WTC11 (cell line): ENCODE measurements around the gene PHKB. TPM values are rescaled to one million over a fixed set of nuclear protein-coding genes. Genes with fewer than 3 reads are reported as not detected.

ENCODE experiments used
- ATAC-seq: fragments of 200-7000 bp; cut with Tn5 transposase; 2 replicates; pipeline ENCODE4 v1.10.0; 2021; ENCODE audit warnings: mild to moderate bottlenecking, moderate library complexity
- CTCF ChIA-PET: fragments of 300-600 bp; sonication (Branson Sonifier 250); formaldehyde crosslinking; loops from one replicate; lab custom pipeline; 2021; ENCODE audit warnings: antibody characterized with exemption; lab: Charles Lee
- POLR2A ChIA-PET: fragments of 350-600 bp; sonication (Branson Sonifier 250); formaldehyde crosslinking; loops from one replicate; lab custom pipeline; 2021; ENCODE audit warnings: antibody characterized with exemption; lab: Charles Lee
- DNase-seq: peaks from one replicate; pipeline ENCODE4 v3.0.0; 2021; ENCODE audit warnings: low spot score
- H3K27ac Mint-ChIP-seq: 2 replicates; pipeline ENCODE4 v1.8.0; 2021; ENCODE audit warnings: mixed read lengths
- H3K27me3 Mint-ChIP-seq: 2 replicates; pipeline ENCODE4 v1.8.0; 2021; ENCODE audit warnings: low read depth, mild to moderate bottlenecking, moderate library complexity, mixed read lengths
- H3K36me3 Mint-ChIP-seq: 2 replicates; pipeline ENCODE4 v1.8.0; 2021; ENCODE audit warnings: mixed read lengths
- H3K4me1 Mint-ChIP-seq: 2 replicates; pipeline ENCODE4 v1.8.0; 2022; ENCODE audit warnings: mixed read lengths
- H3K4me3 Mint-ChIP-seq: 2 replicates; pipeline ENCODE4 v1.8.0; 2021; ENCODE audit warnings: mild to moderate bottlenecking, moderate library complexity, mixed read lengths
- H3K9me3 Mint-ChIP-seq: 2 replicates; pipeline ENCODE4 v1.8.0; 2021; ENCODE audit warnings: mixed read lengths
- ARID4B ChIP-seq: sonication (generic); formaldehyde crosslinking; IDR thresholded peaks from 2 replicates; pipeline ENCODE4 v1.8.0; 2023; ENCODE audit warnings: missing genetic modification reagents, mild to moderate bottlenecking, borderline replicate concordance
- ATF1 ChIP-seq: sonication (generic); formaldehyde crosslinking; IDR thresholded peaks from 2 replicates; pipeline ENCODE4 v1.8.1; 2023; ENCODE audit warnings: mild to moderate bottlenecking, moderate library complexity, missing genetic modification reagents
- ATF2 ChIP-seq: sonication (generic); formaldehyde crosslinking; IDR thresholded peaks from 2 replicates; pipeline ENCODE4 v1.8.1; 2022; ENCODE audit warnings: low read depth, missing genetic modification reagents, borderline replicate concordance
- E2F1 ChIP-seq: sonication (generic); formaldehyde crosslinking; IDR thresholded peaks from 2 replicates; pipeline ENCODE4 v1.8.0; 2022; ENCODE audit warnings: mild to moderate bottlenecking, missing genetic modification reagents
- EMX1 ChIP-seq: fragments of 250-450 bp; sonication (Bioruptor Pico); IDR thresholded peaks from 2 replicates; pipeline ENCODE4 v1.8.0; 2021; ENCODE audit warnings: mild to moderate bottlenecking
- ERG ChIP-seq: fragments of 250-450 bp; sonication (Bioruptor Pico); IDR thresholded peaks from 2 replicates; pipeline ENCODE4 v1.8.0; 2021; ENCODE audit warnings: mild to moderate bottlenecking
- ESRRA ChIP-seq: sonication (generic); formaldehyde crosslinking; IDR thresholded peaks from 2 replicates; pipeline ENCODE4 v1.8.1; 2022; ENCODE audit warnings: mild to moderate bottlenecking, missing genetic modification reagents, borderline replicate concordance
- ETV6 ChIP-seq: sonication (generic); formaldehyde crosslinking; IDR thresholded peaks from 2 replicates; pipeline ENCODE4 v1.8.1; 2022; ENCODE audit warnings: mild to moderate bottlenecking, missing genetic modification reagents
- IRF1 ChIP-seq: sonication (generic); formaldehyde crosslinking; IDR thresholded peaks from 2 replicates; pipeline ENCODE4 v1.8.0; 2023; ENCODE audit warnings: missing genetic modification reagents
- JUN ChIP-seq: sonication (generic); formaldehyde crosslinking; IDR thresholded peaks from 2 replicates; pipeline ENCODE4 v1.8.0; 2023; ENCODE audit warnings: mild to moderate bottlenecking, missing genetic modification reagents
- MAX ChIP-seq: sonication (generic); formaldehyde crosslinking; IDR thresholded peaks from 2 replicates; pipeline ENCODE4 v1.8.0; 2022; ENCODE audit warnings: mild to moderate bottlenecking, missing genetic modification reagents
- NFYB ChIP-seq: sonication (generic); formaldehyde crosslinking; conservative IDR thresholded peaks from 2 replicates; pipeline ENCODE4 v1.8.0; 2022; ENCODE audit warnings: low read depth, missing genetic modification reagents
- NR2C2 ChIP-seq: sonication (generic); formaldehyde crosslinking; IDR thresholded peaks from 2 replicates; pipeline ENCODE4 v1.8.0; 2022; ENCODE audit warnings: mild to moderate bottlenecking, missing genetic modification reagents
- NR3C1 ChIP-seq: sonication (generic); formaldehyde crosslinking; conservative IDR thresholded peaks from 2 replicates; pipeline ENCODE4 v1.8.1; 2023; ENCODE audit warnings: low read depth, mild to moderate bottlenecking, missing genetic modification reagents
- PREB ChIP-seq: sonication (generic); formaldehyde crosslinking; IDR thresholded peaks from 2 replicates; pipeline ENCODE4 v1.8.1; 2022; ENCODE audit warnings: mild to moderate bottlenecking, missing genetic modification reagents, moderate library complexity, borderline replicate concordance
- RORB ChIP-seq: fragments of 250-450 bp; sonication (Bioruptor Pico); IDR thresholded peaks from 2 replicates; pipeline ENCODE4 v1.9.0; 2021; ENCODE audit warnings: mild to moderate bottlenecking
- ZNF138 ChIP-seq: sonication (generic); formaldehyde crosslinking; conservative IDR thresholded peaks from 2 replicates; pipeline ENCODE4 v1.8.1; 2022; ENCODE audit warnings: mild to moderate bottlenecking, moderate library complexity, missing genetic modification reagents
- ZNF219 ChIP-seq: sonication (generic); formaldehyde crosslinking; IDR thresholded peaks from 2 replicates; pipeline ENCODE4 v1.8.0; 2023; ENCODE audit warnings: missing genetic modification reagents, mild to moderate bottlenecking, borderline replicate concordance
- ZNF317 ChIP-seq: sonication (generic); formaldehyde crosslinking; IDR thresholded peaks from 2 replicates; pipeline ENCODE4 v1.8.1; 2023; ENCODE audit warnings: low read depth, mild to moderate bottlenecking, moderate library complexity, missing genetic modification reagents, borderline replicate concordance
- ZNF423 ChIP-seq: fragments of 250-450 bp; sonication (Bioruptor Pico); IDR thresholded peaks from 2 replicates; pipeline ENCODE4 v2.1.2; 2022; ENCODE audit warnings: mild to moderate bottlenecking, moderate library complexity
- ZNF671 ChIP-seq: fragments of 250-450 bp; sonication (Bioruptor Pico); IDR thresholded peaks from 2 replicates; pipeline ENCODE4 v1.8.0; 2021; ENCODE audit warnings: mild to moderate bottlenecking
- ZSCAN18 ChIP-seq: fragments of 250-450 bp; sonication (Bioruptor Pico); IDR thresholded peaks from 2 replicates; pipeline ENCODE4 v2.1.2; 2022; ENCODE audit warnings: mild to moderate bottlenecking, moderate library complexity
- total RNA-seq: library from RNA; stranded (reverse); gene quantifications from 3 replicates; pipeline ENCODE4 v1.2.3, GENCODE V29; 2021

PHKB gene
- total RNA-seq, 1 experiment from 2014 or later = 43.9 TPM

GRCh38 chr16:47638175-47638574 is 177.0 kb downstream of the PHKB start (continued):
- TF ChIP-seq ETV6 = no peak
- TF ChIP-seq ESRRA (CRISPR knock-in tag) = no peak
- TF ChIP-seq ZNF138 = no peak
- TF ChIP-seq PREB (CRISPR knock-in tag) = no peak
- no peak for TF ChIP-seq NFYB
- no peak for TF ChIP-seq NR2C2 (CRISPR knock-in tag)
- TF ChIP-seq ARID4B = no peak
- TF ChIP-seq NR3C1 (CRISPR knock-in tag) = no peak
- TF ChIP-seq, all 79 proteins: peak for 0

- Mint-ChIP-seq H3K36me3 (no peaks in the 10 kb centered on the region), H3K4me1 (peaks cover 8% of the 10 kb centered on the region), H3K27ac (no peak overlapping the region)
- ATAC-seq (no peak), DNase-seq (no peak)
- CTCF ChIA-PET = interaction anchor here (0.5 kb wide), 1 partner anchor 21 kb away, joined by 3 read pairs; no protein-coding TSS in a partner anchor
- TF ChIP-seq ERG (CRISPR knock-in tag) = no peak
- no peak for TF ChIP-seq ZNF671 (CRISPR knock-in tag)
- no peak for TF ChIP-seq RORB
- no peak for TF ChIP-seq ZSCAN18 (CRISPR knock-in tag)
- TF ChIP-seq ATF1 (CRISPR knock-in tag) = no peak
- no peak for TF ChIP-seq JUN (CRISPR knock-in tag)
- no peak for TF ChIP-seq ESRRA (CRISPR knock-in tag)
- no peak for TF ChIP-seq NFYB
- TF ChIP-seq, all 79 proteins: peak for 0
- H3K27me3 Mint-ChIP-seq = no peaks in the 10 kb centered on the region
- no peak overlapping the region for H3K4me3 Mint-ChIP-seq
- no peaks in the 10 kb centered on the region for H3K9me3 Mint-ChIP-seq
- POLR2A ChIA-PET = no interaction called here
Measured at GRCh38 chr16:47640661-47641060, 179.5 kb downstream of the PHKB start.

- Mint-ChIP-seq H3K36me3 (no peaks in the 10 kb centered on the region), H3K4me3 (no peak overlapping the region), H3K27me3 (no peaks in the 10 kb centered on the region), H3K27ac (peak overlapping the region; percentile 56), H3K9me3 (no peaks in the 10 kb centered on the region), H3K4me1 (peaks cover 8% of the 10 kb centered on the region)
- no peak for DNase-seq
- ChIA-PET POLR2A (no interaction called here), CTCF (no interaction called here)
- ATAC-seq = no peak
- TF ChIP-seq IRF1 (CRISPR knock-in tag) (no peak), MAX (CRISPR knock-in tag) (no peak), E2F1 (no peak), ZNF317 (CRISPR knock-in tag) (no peak), ZNF423 (no peak), ZNF219 (no peak), EMX1 (no peak), ATF2 (CRISPR knock-in tag) (no peak), ZNF138 (no peak)
Measured at GRCh38 chr16:47643323-47644000, 182.3 kb downstream of the PHKB start.
